ENCODE measurements around the gene SETD6. TPM values are rescaled to one million over a fixed set of nuclear protein-coding genes. Genes with fewer than 3 reads are reported as not detected.
A peak's percentile ranks its signal among the peaks of the same experiment; 100 is the strongest.
"Not testable (repeated sequence)": the region's sequence is repeated elsewhere in the genome, so short reads cannot be mapped to it uniquely, and the experiment has no call there.

Gene SETD6
- total RNA-seq, 2 donors from 2014 or later: 9.1 to 11.6 TPM

DNA sequence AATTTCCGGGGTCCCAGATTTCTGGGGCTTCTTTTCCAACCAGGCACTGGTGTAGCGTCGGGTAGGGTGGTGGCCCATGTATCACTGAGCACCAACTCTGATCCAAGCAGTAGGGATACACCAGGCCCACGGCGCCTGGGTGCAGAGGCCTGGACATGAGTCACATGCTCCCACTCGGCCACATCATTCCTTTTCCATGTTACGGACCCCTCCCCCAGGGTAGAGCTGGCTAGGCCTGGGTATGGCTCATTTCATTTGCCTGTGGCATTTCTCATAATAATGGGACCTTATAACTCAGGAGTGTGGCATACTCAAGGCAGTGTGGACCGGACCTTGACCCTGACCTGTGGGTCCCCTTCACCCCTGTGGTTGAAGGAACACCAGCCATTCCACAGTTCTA is 33.4 kb upstream of the SETD6 start:
- no peak overlapping the region for H3K4me3 Mint-ChIP-seq
- H3K36me3 Mint-ChIP-seq (ENCODE audit: insufficient read depth in 2 of 2): no peaks in the 10 kb centered on the region
- no peak for DNase-seq

DNA sequence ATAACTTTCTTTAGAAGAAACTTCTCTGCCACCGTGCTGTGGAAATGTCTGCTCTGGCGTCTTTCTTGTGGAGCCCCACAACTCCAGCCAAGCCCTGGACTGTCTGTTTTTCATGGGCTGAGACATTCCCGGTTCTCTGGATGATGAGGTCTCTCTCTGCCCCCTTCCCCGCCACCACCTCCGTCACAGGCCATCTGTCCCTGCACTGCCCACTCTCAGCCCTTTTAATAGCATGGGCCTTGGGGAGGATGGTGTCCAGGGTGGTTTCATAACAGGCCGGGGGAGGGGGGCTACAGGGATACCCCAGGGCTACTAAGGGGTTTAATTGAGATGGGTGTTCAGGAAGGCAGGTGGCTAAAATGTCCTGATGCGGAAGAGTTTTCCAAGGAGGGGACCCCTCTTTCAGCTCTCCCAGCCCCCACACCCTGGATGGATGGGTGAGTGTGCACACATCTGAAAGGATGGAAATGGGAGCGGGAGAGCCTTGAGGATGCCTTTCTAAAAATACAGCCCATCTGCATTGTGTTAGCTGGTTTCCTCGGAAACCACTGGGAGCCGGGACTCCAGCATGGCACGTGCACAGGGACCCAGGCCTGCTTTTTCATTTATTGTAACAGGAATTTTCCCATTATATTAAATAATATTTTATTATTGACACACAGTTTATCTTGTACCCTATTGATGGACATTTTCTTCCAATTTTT is 30.0 kb upstream of the SETD6 start:
- no peaks in the 10 kb centered on the region for H3K36me3 Mint-ChIP-seq (ENCODE audit: insufficient read depth in 2 of 2)
- H3K27ac Mint-ChIP-seq: no peak overlapping the region
- H3K4me1 Mint-ChIP-seq (ENCODE audit: low read depth): no peaks in the 10 kb centered on the region
- H3K4me3 Mint-ChIP-seq: no peak overlapping the region
- H3K27me3 Mint-ChIP-seq (ENCODE audit: low read depth): peaks cover 14% of the 10 kb centered on the region
- no peaks in the 10 kb centered on the region for H3K9me3 Mint-ChIP-seq
- DNase-seq: no peak
- ATAC-seq (replicated peaks in 1 of 2): no peak

More for the DNA sequence above, 33.4 kb upstream of the SETD6 start:
- Mint-ChIP-seq H3K27me3 (ENCODE audit: low read depth) (peaks cover 14% of the 10 kb centered on the region), H3K27ac (no peak overlapping the region), H3K9me3 (no peaks in the 10 kb centered on the region), H3K4me1 (ENCODE audit: low read depth) (no peaks in the 10 kb centered on the region)
- ATAC-seq (replicated peaks in 1 of 2): no peak

DNA sequence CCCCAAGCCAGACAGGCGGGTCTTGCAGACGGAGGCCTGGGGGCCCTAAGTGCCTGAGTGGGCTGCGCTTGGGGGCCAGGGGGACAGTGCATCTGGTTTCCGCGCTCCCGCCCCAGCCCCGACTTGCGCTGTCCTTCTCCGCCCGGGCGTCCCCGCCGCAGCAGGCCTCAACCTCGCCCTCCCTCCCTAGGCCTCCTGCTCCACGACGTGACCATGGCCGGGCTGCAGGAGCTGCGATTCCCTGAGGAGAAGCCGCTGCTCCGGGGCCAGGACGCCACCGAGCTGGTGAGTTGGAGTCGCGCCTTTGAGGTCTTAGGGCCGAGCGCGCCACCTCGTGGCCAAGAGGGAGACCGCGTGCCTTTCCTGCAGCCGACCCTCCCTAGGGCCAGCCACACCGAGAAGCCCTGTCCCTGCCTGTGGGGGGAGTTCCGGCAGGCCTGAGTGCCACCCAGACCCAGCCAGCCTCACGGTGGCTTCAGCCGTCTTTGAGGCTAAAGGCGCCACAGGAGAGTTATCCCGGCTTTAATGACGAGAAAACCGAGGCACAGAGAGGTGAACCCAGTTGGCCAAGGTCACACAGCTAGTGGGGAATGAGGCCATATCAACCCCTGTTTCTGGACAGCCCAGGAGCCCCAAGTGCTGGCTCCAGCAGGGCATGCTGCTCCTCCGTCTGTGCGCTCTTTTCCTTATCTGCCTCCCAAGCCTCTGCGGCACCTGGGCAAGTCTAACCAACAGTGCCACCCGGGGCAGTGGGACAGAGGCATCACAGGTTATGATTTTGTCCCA is 27.6 kb upstream of the SETD6 start:
- no peak overlapping the region for H3K27ac Mint-ChIP-seq
- peak; percentile 86 to 90 for ATAC-seq (replicated peaks in 1 of 2)

DNA sequence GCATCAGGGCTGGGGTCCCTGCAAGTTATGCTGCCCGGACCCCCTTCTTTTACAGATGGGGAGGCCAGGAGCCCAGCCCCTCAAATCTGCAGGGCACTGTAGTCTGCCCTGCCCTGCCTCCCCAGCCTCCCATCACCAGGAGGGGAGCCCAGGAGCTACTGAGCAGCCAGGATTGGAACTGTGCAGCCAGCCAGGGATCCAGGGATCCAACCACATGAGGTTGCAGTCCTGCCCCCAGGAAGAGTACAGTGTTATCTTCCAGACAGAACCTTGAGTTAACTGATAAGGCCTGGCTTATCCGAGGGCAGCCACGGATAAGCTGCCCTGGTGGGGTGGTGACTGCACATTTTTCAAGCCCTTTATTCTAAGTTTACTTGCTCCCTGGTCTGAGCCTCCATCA is 26.8 kb upstream of the SETD6 start:
- H3K4me3 Mint-ChIP-seq: no peak overlapping the region
- no peaks in the 10 kb centered on the region for H3K27me3 Mint-ChIP-seq (ENCODE audit: low read depth)
- ATAC-seq (replicated peaks in 1 of 2): no peak
- H3K4me1 Mint-ChIP-seq (ENCODE audit: low read depth): no peaks in the 10 kb centered on the region
- no peak for DNase-seq
- H3K27ac Mint-ChIP-seq: no peak overlapping the region
- H3K36me3 Mint-ChIP-seq (ENCODE audit: insufficient read depth in 2 of 2): no peaks in the 10 kb centered on the region
- no peaks in the 10 kb centered on the region for H3K9me3 Mint-ChIP-seq

More for the DNA sequence above, 27.6 kb upstream of the SETD6 start:
- peak overlapping the region in 1 of 2 donors; percentile 47 for H3K4me3 Mint-ChIP-seq
- no peaks in the 10 kb centered on the region for H3K4me1 Mint-ChIP-seq (ENCODE audit: low read depth)
- H3K9me3 Mint-ChIP-seq: no peaks in the 10 kb centered on the region
- peaks cover 7% of the 10 kb centered on the region for H3K27me3 Mint-ChIP-seq (ENCODE audit: low read depth)
- no peaks in the 10 kb centered on the region for H3K36me3 Mint-ChIP-seq (ENCODE audit: insufficient read depth in 2 of 2)
- DNase-seq: peak; percentile 79 to 80

DNA sequence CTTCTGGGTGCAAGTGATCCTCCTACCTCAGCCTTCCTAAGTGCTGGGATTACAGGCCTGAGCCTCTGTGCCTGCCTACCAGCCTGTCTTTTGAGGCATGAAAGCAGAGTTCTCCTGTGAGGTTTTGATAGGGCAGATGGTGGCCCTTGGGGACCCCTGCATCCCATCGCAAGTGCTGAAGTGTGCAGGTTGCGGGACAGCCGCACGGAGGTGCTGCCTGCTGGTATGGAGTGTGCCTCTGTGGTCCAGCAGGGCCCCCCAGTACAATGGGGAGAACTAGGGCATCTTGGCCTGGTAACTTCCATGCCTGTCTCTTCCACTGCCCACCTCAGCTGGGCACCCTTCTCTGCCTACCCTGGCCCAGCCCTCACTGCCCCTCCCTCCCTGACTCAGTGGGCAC is 25.3 kb upstream of the SETD6 start:
- H3K27ac Mint-ChIP-seq: no peak overlapping the region
- no peaks in the 10 kb centered on the region for H3K36me3 Mint-ChIP-seq (ENCODE audit: insufficient read depth in 2 of 2)
- H3K27me3 Mint-ChIP-seq (ENCODE audit: low read depth): no peaks in the 10 kb centered on the region
- H3K9me3 Mint-ChIP-seq: no peaks in the 10 kb centered on the region
- H3K4me3 Mint-ChIP-seq: no peak overlapping the region
- DNase-seq (no peak), ATAC-seq (replicated peaks in 1 of 2) (no peak)
- peaks cover 7% of the 10 kb centered on the region for H3K4me1 Mint-ChIP-seq (ENCODE audit: low read depth)

DNA sequence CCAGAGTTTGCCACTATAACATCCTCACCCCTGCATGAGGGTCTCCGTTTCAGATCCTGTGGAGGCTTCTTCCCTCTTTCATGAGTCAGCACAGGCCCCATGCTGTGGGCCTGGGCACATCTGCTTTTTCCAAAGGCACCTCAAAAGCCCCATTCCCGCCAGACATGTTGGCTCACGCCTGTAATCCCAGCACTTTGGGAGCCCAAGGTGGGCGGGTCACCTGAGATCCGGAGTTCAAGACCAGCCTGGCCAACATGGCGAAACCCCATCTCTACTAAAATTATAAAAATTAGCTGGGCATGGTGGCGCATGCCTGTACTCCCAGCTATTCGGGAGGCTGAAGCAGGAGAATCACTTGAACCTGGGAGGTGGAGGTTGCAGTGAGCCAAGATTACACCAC is 24.8 kb upstream of the SETD6 start:
- not testable (repeated sequence) for H3K27ac Mint-ChIP-seq

DNA sequence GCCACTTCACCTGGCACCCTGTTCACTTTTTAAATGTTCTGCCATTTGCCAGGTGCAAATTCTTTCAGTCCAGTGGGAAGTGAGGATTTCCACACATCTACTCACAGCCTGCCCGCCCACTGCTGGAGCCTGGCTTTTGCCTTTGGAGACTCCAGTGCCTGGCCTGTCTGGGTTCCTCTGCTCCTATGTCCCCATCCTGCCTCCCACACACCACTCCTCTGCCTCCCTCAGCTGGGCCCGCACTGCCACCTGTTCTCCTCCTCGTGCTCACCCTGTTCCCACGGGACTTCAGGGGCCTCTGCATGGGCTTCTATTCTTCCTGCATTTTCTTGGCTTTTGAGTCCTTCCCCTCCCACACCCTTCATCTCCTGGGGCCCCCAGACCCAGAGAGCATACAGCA is 23.3 kb upstream of the SETD6 start:
- no peaks in the 10 kb centered on the region for H3K27me3 Mint-ChIP-seq (ENCODE audit: low read depth)
- peaks cover 21% of the 10 kb centered on the region for H3K4me1 Mint-ChIP-seq (ENCODE audit: low read depth)
- no peak for ATAC-seq (replicated peaks in 1 of 2)

More for the DNA sequence above, 24.8 kb upstream of the SETD6 start:
- peaks cover 12% of the 10 kb centered on the region for H3K4me1 Mint-ChIP-seq (ENCODE audit: low read depth)
- H3K4me3 Mint-ChIP-seq; DNase-seq; H3K27me3 Mint-ChIP-seq (ENCODE audit: low read depth); H3K9me3 Mint-ChIP-seq; ATAC-seq (replicated peaks in 1 of 2); H3K36me3 Mint-ChIP-seq (ENCODE audit: insufficient read depth in 2 of 2): not testable (repeated sequence)

DNA sequence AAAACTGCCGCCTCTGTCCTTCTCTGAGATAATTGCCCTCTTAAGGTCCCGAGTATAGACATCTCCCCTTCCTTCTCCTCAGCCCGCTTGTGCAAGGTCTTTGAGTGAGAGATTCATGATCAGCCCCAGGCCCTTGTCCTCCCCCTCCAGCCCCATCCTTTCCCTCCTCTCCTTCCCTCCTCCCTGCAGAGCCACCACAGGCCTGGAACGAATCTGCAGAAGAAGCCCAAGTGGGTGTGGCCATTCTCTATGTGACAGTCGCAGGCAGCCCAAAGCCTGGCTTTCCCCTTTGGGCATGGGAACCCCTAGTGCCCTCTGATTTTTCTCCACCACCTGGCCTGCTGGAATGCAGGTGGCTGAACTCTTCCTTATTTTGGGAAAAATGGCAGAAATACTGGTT is 22.6 kb upstream of the SETD6 start:
- ATAC-seq (replicated peaks in 1 of 2): no peak
- Mint-ChIP-seq H3K27ac (no peak overlapping the region), H3K27me3 (ENCODE audit: low read depth) (no peaks in the 10 kb centered on the region), H3K4me3 (no peak overlapping the region), H3K9me3 (no peaks in the 10 kb centered on the region), H3K36me3 (ENCODE audit: insufficient read depth in 2 of 2) (no peaks in the 10 kb centered on the region), H3K4me1 (ENCODE audit: low read depth) (peaks cover 22% of the 10 kb centered on the region)
- DNase-seq: no peak

More for the DNA sequence above, 23.3 kb upstream of the SETD6 start:
- no peak for DNase-seq
- Mint-ChIP-seq H3K9me3 (no peaks in the 10 kb centered on the region), H3K36me3 (ENCODE audit: insufficient read depth in 2 of 2) (no peaks in the 10 kb centered on the region), H3K27ac (no peak overlapping the region), H3K4me3 (no peak overlapping the region)

DNA sequence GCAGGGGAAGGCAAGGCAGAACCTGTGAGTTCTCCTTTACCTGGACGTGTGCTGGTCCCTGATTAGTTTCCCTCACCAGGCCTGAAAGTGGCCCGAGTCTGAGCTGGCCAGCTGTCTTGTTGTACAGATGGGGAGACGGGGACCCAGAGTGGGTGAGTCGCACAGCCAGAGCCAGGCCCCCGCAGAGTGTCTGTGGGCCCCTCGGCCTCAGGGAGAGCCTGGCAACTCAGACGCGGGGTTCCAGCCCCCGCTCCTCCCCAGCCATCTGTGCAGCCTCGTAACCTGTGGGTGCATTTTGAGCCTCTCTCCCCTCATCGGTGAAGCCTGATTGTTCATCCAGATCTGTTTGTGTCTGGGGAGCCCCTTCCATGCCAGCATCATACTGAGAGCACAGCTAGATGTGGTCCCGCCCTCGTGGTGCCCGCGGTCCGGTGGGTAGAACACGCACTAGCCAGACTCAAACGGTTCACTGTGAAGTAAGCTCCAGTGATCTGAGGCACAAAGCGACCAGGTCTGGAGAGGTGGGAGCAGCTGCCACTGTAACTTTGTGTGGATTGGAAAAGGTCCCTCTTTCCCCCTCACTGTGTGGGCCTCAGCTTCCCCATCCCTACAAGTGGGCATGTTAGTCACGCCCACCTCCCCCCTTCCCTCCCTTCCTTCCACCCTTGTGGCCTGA is 21.4 kb upstream of the SETD6 start:
- Mint-ChIP-seq H3K9me3 (no peaks in the 10 kb centered on the region), H3K36me3 (ENCODE audit: insufficient read depth in 2 of 2) (no peaks in the 10 kb centered on the region), H3K4me3 (no peak overlapping the region), H3K27me3 (ENCODE audit: low read depth) (no peaks in the 10 kb centered on the region), H3K27ac (no peak overlapping the region), H3K4me1 (ENCODE audit: low read depth) (peaks cover 22% of the 10 kb centered on the region)
- ATAC-seq (replicated peaks in 1 of 2) (no peak), DNase-seq (no peak)

DNA sequence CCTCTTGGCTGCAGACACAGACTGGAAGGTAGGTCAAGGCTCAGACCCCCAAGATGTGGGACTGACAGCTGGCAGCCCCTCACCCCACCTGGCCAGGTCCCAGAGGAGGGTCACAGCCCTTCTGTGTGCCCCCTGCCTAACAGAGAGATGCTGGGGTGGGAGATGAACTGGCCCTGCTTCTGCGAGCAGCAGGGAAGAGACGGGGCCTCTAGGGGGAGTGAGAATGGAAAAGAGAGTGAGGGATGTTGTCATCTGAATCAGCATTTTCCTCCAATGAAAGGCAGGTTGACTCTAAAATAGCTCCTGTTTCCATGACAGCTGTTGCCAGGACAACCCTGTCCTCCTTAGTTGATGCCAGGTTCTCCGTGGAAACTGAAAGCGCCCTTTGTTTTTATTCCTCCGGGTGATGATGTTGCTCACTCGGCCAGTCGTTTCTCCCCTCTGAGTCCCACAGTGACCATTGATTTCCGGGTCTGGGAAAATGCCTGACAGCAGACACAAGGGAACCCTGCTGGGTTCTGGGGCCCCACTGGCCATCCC is 20.3 kb upstream of the SETD6 start:
- ATAC-seq (replicated peaks in 1 of 2) (peak; percentile 69 to 71), DNase-seq (peak; percentile 66 to 80)
- Mint-ChIP-seq H3K4me3 (peak overlapping the region; percentile 34 to 41), H3K36me3 (ENCODE audit: insufficient read depth in 2 of 2) (no peaks in the 10 kb centered on the region), H3K4me1 (ENCODE audit: low read depth) (peaks cover 22% of the 10 kb centered on the region), H3K27ac (no peak overlapping the region), H3K9me3 (no peaks in the 10 kb centered on the region), H3K27me3 (ENCODE audit: low read depth) (no peaks in the 10 kb centered on the region)

DNA sequence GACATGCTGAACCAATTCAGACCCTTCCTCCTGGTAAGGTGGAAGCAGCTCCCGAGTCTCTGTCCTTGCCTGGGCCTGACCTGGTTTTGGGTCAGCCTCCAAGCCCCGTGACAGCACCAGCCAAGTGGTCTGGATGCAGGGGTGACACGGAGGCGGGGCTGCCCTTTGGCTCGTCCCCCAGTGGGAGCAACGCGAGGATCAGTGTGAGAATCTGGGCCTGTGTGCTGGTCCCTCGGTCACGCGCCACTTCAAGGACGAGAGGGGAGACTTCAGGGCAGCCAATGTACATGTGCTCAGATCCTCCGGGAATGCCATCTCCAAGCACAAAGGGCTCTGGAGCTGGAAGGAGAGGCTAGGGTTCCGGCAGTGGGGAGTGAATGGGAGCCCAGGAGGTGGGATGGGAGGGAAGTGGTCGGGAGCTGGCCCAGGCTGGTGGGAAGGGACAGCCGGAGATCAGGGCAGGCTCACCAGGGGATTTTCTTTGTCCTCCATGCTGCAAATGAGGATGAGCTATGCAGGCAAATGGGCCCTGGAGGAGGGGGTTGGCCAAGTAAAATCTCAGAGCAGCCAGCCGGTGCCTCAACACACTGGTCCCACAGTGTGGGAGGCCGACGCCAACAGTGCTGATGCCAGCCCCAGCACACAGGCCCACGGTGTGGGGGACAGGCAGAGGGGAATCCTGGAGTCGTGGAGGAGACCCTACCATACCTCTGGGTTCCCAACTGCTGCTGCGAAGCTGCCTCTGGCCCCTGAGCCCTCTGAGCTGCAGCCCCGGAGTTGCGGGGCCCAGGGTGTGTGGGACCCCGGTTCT is 19.6 kb upstream of the SETD6 start:
- Mint-ChIP-seq H3K4me1 (ENCODE audit: low read depth) (peaks cover 22% of the 10 kb centered on the region), H3K27ac (no peak overlapping the region), H3K27me3 (ENCODE audit: low read depth) (no peaks in the 10 kb centered on the region), H3K36me3 (ENCODE audit: insufficient read depth in 2 of 2) (no peaks in the 10 kb centered on the region), H3K4me3 (peak overlapping the region; percentile 34 to 41), H3K9me3 (no peaks in the 10 kb centered on the region)
- no peak for DNase-seq
- ATAC-seq (replicated peaks in 1 of 2): no peak

DNA sequence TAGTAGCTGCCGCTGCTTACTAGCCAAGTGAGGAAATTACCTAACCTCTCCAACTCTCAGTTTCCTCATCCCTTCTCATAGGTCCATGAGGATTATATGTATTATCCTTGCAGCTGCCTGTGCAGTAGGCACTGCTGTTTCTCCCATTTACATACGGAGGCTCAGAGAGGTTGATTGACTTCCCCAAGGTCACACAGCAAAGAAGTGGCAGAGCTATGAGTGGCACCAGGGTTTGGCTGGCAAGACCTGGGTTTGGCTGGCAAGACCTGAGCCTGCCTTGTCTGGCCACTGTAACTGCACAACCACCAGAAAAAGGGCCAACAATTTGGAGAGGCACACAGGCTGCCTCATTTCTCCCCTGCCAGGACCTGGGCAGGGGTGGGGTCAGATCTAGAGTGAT is 17.8 kb upstream of the SETD6 start:
- Mint-ChIP-seq H3K36me3 (ENCODE audit: insufficient read depth in 2 of 2) (no peaks in the 10 kb centered on the region), H3K9me3 (no peaks in the 10 kb centered on the region), H3K4me3 (no peak overlapping the region), H3K27me3 (ENCODE audit: low read depth) (peaks cover under 1% of the 10 kb centered on the region), H3K4me1 (ENCODE audit: low read depth) (peaks cover 29% of the 10 kb centered on the region), H3K27ac (no peak overlapping the region)
- no peak for ATAC-seq (replicated peaks in 1 of 2)
- no peak for DNase-seq
